Chondrocyte (in vitro differentiated cells): ENCODE data around the gene ESAM. TPM values are rescaled to one million over a fixed set of nuclear protein-coding genes. Genes with fewer than 3 reads are reported as not detected.

Experiments used
- DNase-seq: peaks from one replicate; pipeline ENCODE4 v3.0.0; 2021; ENCODE audit warnings: mixed read lengths, low spot score
- H3K27ac Mint-ChIP-seq: one replicate; pipeline ENCODE4 v1.8.0; 2021; ENCODE audit warnings: mild to moderate bottlenecking, moderate library complexity, mixed read lengths; ENCODE audit not compliant: unreplicated experiment
- H3K27me3 Mint-ChIP-seq: 2 replicates; pipeline ENCODE4 v1.8.0; 2021; ENCODE audit warnings: low read depth, mixed read lengths
- H3K36me3 Mint-ChIP-seq: 2 replicates; pipeline ENCODE4 v1.8.0; 2021; ENCODE audit warnings: low read depth, mixed read lengths
- H3K4me1 Mint-ChIP-seq: 2 replicates; pipeline ENCODE4 v1.8.0; 2021; ENCODE audit warnings: low read depth, mild to moderate bottlenecking, mixed read lengths
- H3K4me3 Mint-ChIP-seq: one replicate; pipeline ENCODE4 v1.8.0; 2021; ENCODE audit warnings: mild to moderate bottlenecking, moderate library complexity, mixed read lengths; ENCODE audit not compliant: unreplicated experiment
- H3K9me3 Mint-ChIP-seq: 2 replicates; pipeline ENCODE4 v1.8.0; 2021; ENCODE audit warnings: low read depth, mixed read lengths
- CTCF ChIP-seq: fragments of 200-600 bp; sonication (generic); IDR thresholded peaks from 2 replicates; pipeline ENCODE4 v1.5.0; 2021; ENCODE audit warnings: antibody characterized with exemption, mild to moderate bottlenecking, moderate library complexity
- total RNA-seq: library from RNA; stranded (reverse); gene quantifications from 3 replicates; pipeline ENCODE4 v1.2.1, GENCODE V29; 2021

Gene ESAM
- total RNA-seq, 1 donor from 2014 or later = 2.6 TPM

DNA sequence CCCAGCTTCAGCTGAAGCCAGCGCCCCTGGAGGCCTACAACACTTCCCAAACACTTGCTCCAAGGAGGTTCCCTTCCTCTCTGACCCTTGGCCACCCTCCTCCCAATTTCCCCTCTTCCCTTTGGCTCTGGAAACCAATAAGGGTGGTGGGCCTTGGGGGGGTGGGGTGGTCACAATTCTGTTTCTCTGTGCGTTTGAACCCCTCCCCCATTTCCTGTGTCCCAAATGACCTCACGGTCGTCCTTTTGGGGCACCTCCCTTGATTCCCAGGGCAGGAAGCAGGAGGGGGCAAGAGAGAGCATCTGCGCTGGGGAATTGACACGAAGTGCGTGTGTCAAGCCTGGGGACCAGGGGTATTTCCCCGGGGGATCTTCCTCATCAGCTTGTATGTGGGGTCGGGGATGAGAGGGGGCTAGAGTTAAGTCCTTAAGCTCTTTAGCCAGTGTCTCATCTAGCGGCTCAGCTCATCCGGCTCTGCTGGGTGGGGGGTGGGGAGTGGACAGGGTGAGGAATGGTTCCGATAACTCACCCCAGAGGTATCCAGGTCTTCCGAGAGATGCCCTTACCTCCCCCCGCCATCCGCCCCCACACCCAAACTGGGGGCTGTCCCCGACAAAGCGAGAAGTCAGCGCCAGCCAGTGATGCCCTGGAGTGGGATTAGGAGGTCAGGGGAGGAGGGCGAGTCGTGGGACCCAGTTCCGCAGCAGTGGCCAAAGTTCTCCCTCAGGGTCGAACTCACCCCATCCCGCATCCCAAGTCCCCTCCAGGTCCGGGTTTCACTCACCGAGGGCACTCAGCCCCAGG, 587 bp downstream of the ESAM start:
- peaks cover 9% of the 10 kb centered on the region for H3K27me3 Mint-ChIP-seq
- H3K4me1 Mint-ChIP-seq = peaks cover 29% of the 10 kb centered on the region
- TF ChIP-seq CTCF = no peak
- H3K36me3 Mint-ChIP-seq = peaks cover 7% of the 10 kb centered on the region
- no peak overlapping the region for H3K27ac Mint-ChIP-seq
- H3K9me3 Mint-ChIP-seq = no peaks in the 10 kb centered on the region
- peak overlapping the region; percentile 41 for H3K4me3 Mint-ChIP-seq
- no peak for DNase-seq

DNA sequence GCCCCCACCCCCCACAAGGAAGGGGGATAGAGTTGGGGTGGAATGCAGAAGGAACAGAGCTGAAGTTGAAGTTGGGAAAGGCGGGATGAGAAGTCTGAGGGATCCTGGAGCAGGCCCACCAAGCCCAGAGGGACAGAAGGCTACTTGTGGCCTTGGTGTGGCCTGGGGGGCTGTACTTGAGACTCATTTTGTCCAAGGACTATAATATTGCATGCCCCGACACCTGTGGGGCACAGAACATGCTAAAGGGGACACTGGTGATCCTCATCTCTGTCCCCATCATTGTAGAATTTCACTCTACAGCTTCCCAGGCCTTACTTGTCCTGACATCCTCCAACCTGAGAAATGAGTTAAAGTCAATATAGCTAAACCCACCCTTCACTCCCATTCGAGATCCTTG, 1.3 kb downstream of the ESAM start:
- no peak overlapping the region for H3K27ac Mint-ChIP-seq
- H3K4me3 Mint-ChIP-seq = peak overlapping the region; percentile 35
- H3K4me1 Mint-ChIP-seq = peaks cover 29% of the 10 kb centered on the region

GRCh38 chr11:124760205-124760652, 1.9 kb downstream of the ESAM start:
- H3K36me3 Mint-ChIP-seq = peaks cover 2% of the 10 kb centered on the region
- no peak for DNase-seq
- H3K4me1 Mint-ChIP-seq = peaks cover 29% of the 10 kb centered on the region
- no peak for TF ChIP-seq CTCF
- peaks cover 9% of the 10 kb centered on the region for H3K27me3 Mint-ChIP-seq
- H3K4me3 Mint-ChIP-seq = peak overlapping the region; percentile 31
- H3K27ac Mint-ChIP-seq = no peak overlapping the region
- H3K9me3 Mint-ChIP-seq = no peaks in the 10 kb centered on the region

More for the DNA sequence above, 1.3 kb downstream of the ESAM start:
- no peak for DNase-seq
- Mint-ChIP-seq H3K9me3 (no peaks in the 10 kb centered on the region), H3K27me3 (peaks cover 9% of the 10 kb centered on the region), H3K36me3 (peaks cover 4% of the 10 kb centered on the region)
- TF ChIP-seq CTCF = no peak

- Mint-ChIP-seq H3K4me1 (peaks cover 32% of the 10 kb centered on the region), H3K27me3 (peaks cover 9% of the 10 kb centered on the region), H3K9me3 (no peaks in the 10 kb centered on the region), H3K27ac (no peak overlapping the region), H3K4me3 (peak overlapping the region; percentile 31), H3K36me3 (peaks cover 1% of the 10 kb centered on the region)
- TF ChIP-seq CTCF = no peak
- DNase-seq = no peak
Observed at GRCh38 chr11:124759266-124760204, 2.6 kb downstream of the ESAM start.
